GM12873 (cell line): ENCODE results near the gene RAPGEF1.

Source experiments
- CTCF ChIP-seq: IDR thresholded peaks from 2 replicates; pipeline ENCODE4 v1.5.1; 2012; ENCODE audit warnings: low read depth, mild to moderate bottlenecking, moderate library complexity, low read length, control low read depth; ENCODE audit not compliant: insufficient read depth; ENCODE audit errors: missing control alignments

RAPGEF1 gene

DNA sequence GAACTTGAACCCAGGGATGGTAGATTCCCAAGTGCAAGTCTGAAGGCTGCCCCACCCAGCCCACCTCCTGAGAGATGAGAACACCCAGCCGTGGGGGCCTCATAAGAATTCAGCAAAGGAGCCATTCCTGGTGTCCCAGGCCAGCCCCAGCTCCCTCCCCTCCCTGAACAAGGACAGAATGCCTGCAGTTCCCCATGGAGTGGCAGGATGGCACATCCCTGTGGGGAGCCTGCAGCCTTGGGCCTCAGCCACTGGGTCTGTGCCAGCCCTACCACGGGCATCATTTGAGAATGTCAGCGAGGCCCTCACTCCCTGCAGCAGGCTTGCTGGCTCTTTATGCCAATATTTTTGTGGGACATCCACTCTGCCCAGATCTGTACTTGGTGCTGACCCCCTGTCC is 36.2 kb upstream of the RAPGEF1 start:
- TF ChIP-seq CTCF, result no peak

DNA sequence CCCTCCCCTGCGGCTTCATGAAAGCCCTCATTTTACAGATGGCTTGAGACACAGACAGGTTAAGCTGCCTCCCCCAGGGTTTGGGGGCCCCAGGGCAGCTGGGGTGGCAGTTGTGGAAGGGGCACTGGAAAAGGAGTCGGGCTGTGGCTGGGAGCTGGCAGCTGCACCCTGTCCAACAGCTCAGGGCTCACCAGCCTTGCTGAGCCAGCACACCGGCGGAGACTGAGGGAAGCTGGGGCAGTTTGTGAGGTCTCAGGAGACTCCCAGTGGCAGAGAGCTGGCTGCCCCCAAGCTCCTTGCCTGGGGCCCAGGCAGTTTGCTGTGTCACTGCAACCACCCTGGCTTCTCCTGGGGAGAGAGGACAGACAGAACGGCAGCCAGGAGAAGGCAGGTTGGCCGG is 34.8 kb upstream of the RAPGEF1 start:
- TF ChIP-seq CTCF, result no peak

DNA sequence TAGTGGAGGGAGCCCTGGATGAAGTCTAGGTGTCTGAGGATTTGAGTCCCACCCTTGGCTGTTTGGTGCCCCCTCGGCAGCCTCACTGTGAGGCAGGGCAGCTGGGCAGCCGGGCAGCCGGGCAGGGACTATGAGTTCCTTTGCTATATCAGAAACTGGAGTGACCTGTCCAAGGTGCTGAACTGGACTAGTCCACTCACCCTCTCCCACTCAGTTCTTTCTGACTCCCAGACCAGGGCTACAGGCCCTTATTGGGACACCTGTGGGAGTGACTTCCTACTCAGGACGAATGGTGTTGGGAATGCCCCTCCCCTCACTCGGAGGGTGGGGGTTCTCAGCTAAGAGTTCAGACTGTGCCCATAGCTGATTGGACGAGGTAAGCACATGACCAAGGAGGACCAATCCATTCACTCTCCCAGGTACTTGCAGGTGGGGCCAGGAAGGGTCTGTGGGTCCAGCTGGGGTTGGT is 34.1 kb upstream of the RAPGEF1 start:
- no peak for TF ChIP-seq CTCF

- TF ChIP-seq CTCF, result no peak
Measured at GRCh38 chr9:131772940-131773339, 33.1 kb upstream of the RAPGEF1 start.

DNA sequence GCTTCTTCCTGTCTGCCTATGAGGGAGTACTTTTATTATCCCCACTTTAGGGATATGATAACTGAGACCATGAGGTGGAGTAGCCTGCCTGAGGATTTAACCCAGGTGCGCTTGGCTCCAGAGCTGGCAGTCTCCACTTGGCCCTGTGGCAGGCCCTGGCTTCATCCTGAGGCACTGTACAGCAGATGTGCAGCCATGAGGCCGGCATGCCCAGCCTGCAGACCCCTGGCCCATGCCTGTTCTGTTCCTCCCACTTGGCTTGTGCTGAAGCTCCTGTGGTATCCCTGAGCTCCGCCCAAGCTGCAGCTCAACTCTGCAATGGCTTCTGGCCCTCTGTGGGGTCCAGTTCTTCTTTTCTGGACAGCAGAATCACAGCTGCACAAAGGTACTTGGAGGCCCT is 31.8 kb upstream of the RAPGEF1 start:
- TF ChIP-seq CTCF, result no peak

DNA sequence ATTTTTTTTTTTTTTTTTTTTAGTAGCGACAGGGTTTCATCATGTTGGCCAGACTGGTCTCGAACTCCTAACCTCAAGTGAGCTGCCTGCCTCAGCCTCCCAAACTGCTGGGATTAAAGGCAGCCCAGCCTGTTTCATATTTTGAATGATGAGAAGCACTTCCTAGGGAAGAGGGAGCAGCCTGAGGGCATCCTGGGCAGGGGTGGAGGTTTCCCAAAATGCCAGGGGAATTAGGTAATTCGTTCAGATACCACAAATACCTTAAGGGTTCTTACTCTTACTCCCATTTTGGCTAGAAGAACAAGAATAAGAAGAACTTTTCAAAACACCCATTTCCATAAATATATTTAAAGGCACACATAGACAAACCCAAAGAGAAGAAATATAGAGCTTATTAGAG is 29.5 kb upstream of the RAPGEF1 start:
- no peak for TF ChIP-seq CTCF

GRCh38 chr9:131764568-131764967 is 24.7 kb upstream of the RAPGEF1 start:
- no peak for TF ChIP-seq CTCF
